Fibroblast of the conjunctiva (primary cell): Measurements from ENCODE around the gene MYT1.
"Not testable (repeated sequence)": the region's sequence is repeated elsewhere in the genome, so short reads cannot be mapped to it uniquely, and the experiment has no call there.

Experiments
- DNase-seq: peaks from one replicate; pipeline ENCODE4 v3.0.0-alpha.2; 2010; ENCODE audit warnings: low read depth

Gene MYT1

GRCh38 chr20:64277571-64278316 is 113.5 kb downstream of the MYT1 start:
- DNase-seq = no peak

- DNase-seq = no peak
Observed at GRCh38 chr20:64278317-64278681, 114.0 kb downstream of the MYT1 start.

- no peak for DNase-seq
Observed at GRCh38 chr20:64279826-64280459, 115.7 kb downstream of the MYT1 start.

GRCh38 chr20:64280460-64280843 is 116.2 kb downstream of the MYT1 start:
- DNase-seq = no peak

GRCh38 chr20:64283646-64284045 is 119.4 kb downstream of the MYT1 start:
- DNase-seq = no peak

- not testable (repeated sequence) for DNase-seq
Observed at GRCh38 chr20:64285579-64286446, 121.6 kb downstream of the MYT1 start.

GRCh38 chr20:64286447-64287263 is 122.4 kb downstream of the MYT1 start:
- DNase-seq = not testable (repeated sequence)

- DNase-seq = not testable (repeated sequence)
Observed at GRCh38 chr20:64287264-64287590, 123.0 kb downstream of the MYT1 start.
